HG03439 (cell line): ENCODE data around the gene CYTIP.
A peak's percentile ranks its signal among the peaks of the same experiment; 100 is the strongest.
"Not testable (repeated sequence)": the region's sequence is repeated elsewhere in the genome, so short reads cannot be mapped to it uniquely, and the experiment has no call there.

Experiments
- ATAC-seq: cut with Tn5 transposase; IDR thresholded peaks from one replicate; pipeline ENCODE4 v1.9.1; 2021; ENCODE audit warnings: mild to moderate bottlenecking, moderate library complexity; ENCODE audit not compliant: unreplicated experiment

Gene CYTIP

GRCh38 chr2:157427003-157427921 is 16.6 kb downstream of the CYTIP start:
- ATAC-seq = no peak

GRCh38 chr2:157426477-157426994 is 17.4 kb downstream of the CYTIP start:
- no peak for ATAC-seq

DNA sequence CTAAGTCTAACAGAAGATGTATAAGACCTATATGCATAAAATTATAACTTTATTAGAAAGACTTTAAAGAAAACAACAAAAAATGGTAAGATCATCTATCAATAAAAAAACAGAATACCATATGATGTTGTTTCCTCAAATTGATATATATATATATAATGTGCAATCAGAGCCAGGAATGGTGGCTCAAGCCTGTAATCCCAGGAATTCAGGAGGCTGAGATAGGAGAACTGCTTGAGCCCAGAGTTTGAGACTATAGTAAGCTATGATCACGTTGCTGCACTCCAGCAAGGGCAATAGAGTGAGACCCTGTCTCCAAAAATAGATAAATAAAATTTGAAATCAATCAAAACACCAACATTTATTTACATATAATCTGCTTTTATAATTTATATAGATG is 19.5 kb downstream of the CYTIP start:
- ATAC-seq = no peak

GRCh38 chr2:157421964-157422363 is 21.9 kb downstream of the CYTIP start:
- ATAC-seq = no peak

GRCh38 chr2:157421331-157421944 is 22.5 kb downstream of the CYTIP start:
- ATAC-seq = no peak

DNA sequence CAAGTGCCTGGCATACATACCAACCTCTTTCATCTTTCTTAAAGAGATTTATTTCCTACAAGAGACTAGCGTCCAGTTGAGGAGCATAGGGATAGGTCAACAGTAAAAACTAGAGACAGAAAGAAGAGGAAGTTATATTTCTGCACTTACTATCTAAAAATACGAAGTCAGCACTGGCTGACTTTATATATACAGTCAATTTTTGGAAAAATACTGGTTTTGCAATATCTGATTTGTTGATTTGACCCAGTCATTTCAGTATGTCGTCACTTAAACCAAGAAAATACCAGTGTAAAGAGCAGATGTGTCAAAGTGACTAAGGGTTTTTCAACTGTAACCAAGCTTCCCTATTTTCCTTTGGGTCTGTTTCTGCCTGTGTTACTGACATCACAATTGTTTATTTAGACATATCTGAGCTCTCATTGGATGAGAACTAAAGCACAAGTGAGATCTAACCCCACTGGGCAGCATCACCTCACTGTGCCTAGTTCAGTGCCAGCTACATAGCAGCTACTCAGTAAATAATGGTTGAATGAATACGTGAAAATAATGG is 23.0 kb downstream of the CYTIP start:
- ATAC-seq = peak; percentile 50

GRCh38 chr2:157419031-157419575 is 24.8 kb downstream of the CYTIP start:
- ATAC-seq = no peak

- ATAC-seq = no peak
Observed at GRCh38 chr2:157418239-157418641, 25.6 kb downstream of the CYTIP start.

DNA sequence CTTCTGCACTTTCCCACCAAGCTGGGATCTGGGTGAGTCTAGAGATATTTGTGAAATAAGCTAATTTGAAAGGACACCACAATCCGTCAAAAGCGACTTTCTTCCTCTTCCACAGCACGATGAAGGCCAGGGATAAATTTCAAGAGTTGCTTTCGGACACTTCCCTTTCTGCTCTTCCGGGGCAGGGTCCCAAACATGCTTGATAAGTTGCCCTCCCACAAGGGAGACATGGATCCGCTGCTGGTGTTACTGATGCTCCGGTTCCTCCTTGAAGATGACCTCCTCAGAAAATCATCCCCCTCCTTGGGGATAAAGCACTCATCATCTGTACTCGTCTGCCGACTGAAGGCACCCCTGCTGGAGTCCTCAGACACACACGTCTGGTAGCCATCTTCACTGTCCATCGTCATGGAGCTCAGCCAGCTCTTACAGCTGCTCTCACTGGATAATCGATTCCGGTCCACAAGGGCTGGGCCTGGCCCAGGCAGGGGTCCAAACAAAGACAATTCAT is 28.2 kb downstream of the CYTIP start:
- no peak for ATAC-seq

DNA sequence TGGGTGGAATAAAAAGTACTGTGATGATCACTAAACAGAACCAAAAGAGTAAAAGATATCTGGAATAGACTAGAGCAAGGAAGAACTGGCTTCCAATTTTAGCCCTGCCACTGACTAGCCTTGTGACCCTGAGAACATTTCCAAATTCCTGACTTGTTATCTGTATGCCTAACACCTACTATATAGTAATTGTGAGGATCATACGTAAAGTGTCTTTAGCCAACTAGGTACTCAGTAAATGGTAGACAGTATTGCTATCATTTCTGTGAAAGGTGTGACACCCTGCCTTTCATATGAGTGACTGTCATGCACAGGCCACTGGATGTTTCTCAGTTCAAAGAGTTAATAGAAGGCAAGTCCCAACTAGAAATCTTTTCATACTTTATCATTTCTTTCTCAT is 29.8 kb downstream of the CYTIP start:
- ATAC-seq = peak; percentile 27

DNA sequence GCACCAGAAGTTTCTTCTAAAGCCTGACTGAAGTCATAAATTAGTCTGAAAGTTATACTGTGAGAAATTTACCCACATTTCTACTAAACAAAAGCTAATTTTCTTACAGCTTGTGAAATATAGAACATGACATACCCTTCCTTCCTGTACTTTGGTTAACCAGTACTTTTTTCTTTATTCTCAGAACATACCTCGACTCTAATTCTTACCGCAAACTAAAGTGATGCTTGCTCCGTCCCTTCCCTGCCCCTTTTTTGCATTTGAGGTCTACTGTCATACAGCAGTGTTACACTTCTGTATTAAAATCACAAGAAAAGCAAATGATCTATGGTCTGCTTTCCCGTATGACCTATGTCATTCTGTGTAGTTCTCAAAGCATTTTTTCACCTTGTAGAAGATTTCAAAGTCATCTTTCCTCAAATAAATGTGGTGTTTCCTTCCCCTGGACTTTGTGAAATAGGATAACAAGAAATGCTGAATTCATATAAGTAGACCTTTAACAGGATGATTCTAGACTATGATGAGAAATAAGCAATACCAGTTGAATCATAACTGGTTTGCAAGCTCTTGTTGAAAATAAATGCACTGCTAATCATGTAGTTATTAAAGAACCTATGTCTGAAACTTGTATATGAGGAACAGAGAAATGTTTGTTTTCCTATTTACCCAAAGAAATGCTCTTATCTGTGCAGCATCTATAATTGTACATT is 30.4 kb downstream of the CYTIP start:
- peak; percentile 76 for ATAC-seq

- no peak for ATAC-seq
Observed at GRCh38 chr2:157411624-157412336, 32.1 kb downstream of the CYTIP start.

GRCh38 chr2:157405398-157405797 is 38.5 kb downstream of the CYTIP start:
- not testable (repeated sequence) for ATAC-seq

DNA sequence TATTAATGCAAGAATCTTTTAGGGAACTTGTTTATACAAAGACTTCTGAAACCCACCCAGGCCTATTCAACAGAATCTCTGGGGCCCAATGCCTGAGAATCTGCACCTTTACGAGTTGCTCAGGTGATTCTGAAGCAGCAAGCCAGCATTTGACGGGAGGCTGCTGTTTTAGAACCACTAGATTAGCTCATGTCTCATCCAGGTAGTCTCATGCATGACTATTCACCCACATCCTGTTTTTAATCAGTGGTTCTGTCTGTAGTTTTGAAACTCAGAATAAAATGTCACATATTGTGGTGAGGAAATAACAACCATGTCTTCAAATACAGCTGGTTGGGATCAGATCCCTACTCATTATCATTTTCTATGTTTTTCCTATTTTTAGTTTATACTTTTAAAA is 39.5 kb downstream of the CYTIP start:
- peak; percentile 88 for ATAC-seq

DNA sequence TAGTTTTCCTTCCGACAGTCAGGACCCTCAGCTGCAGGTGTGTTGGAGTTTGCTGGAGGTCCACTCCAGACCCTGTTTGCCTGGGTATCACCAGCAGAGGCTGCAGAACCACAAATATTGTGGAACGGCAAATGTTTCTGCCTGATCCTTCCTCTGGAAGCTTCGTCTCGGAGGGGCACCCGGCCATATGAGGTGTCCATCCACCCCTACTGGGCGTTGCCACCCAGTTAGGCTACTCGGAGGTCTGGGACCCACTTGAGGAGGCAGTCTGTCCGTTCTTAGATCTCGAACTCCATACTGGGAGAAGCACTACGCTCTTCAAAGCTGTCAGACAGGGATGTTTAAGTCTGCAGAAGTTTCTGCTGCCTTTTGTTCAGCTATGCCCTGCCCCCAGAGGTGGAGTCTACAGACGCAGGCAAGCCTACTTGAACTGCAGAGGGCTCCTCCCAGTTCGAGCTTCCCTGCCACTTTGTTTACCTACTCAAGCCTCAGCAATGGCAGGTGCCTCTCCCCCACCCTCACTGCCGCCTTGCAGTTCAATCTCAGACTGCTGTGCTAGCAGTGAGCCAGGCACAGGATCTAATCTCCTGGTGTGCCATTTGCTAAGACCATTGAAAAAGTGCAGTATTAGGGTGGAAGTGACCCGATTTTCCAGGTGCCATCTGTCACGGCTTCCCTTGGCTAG is 40.9 kb downstream of the CYTIP start:
- not testable (repeated sequence) for ATAC-seq

- ATAC-seq = no peak
Observed at GRCh38 chr2:157395811-157396210, 48.1 kb downstream of the CYTIP start.

GRCh38 chr2:157394928-157395327 is 49.0 kb downstream of the CYTIP start:
- no peak for ATAC-seq

GRCh38 chr2:157393348-157393747 is 50.5 kb downstream of the CYTIP start:
- no peak for ATAC-seq

- ATAC-seq = no peak
Observed at GRCh38 chr2:157388827-157389226, 55.1 kb downstream of the CYTIP start.
